HG03064 (cell line): ENCODE data around the gene KIAA1549.
"Not testable (repeated sequence)": the region's sequence is repeated elsewhere in the genome, so short reads cannot be mapped to it uniquely, and the experiment has no call there.

Experiments used
- ATAC-seq: cut with Tn5 transposase; IDR thresholded peaks from one replicate; pipeline ENCODE4 v1.9.1; 2021; ENCODE audit warnings: low read depth; ENCODE audit not compliant: unreplicated experiment

Gene KIAA1549

GRCh38 chr7:138981332-138982203, at the start of gene KIAA1549:
KIAA1549 (minus strand) TSS chr7:138981389; CDS start chr7:138981269, 120 bp downstream.
- peak; percentile 80 for ATAC-seq

- no peak for ATAC-seq
Measured at GRCh38 chr7:139029353-139029752, 48.2 kb upstream of the KIAA1549 start.

- ATAC-seq: no peak
Measured at GRCh38 chr7:139026551-139026950, 45.4 kb upstream of the KIAA1549 start.

- not testable (repeated sequence) for ATAC-seq
Measured at GRCh38 chr7:139025861-139026260, 44.7 kb upstream of the KIAA1549 start.

GRCh38 chr7:139023076-139023475, 41.9 kb upstream of the KIAA1549 start:
- ATAC-seq: no peak

GRCh38 chr7:139022286-139022685, 41.1 kb upstream of the KIAA1549 start:
- ATAC-seq: no peak

- ATAC-seq: no peak
Measured at GRCh38 chr7:139018910-139019309, 37.7 kb upstream of the KIAA1549 start.

- peak; percentile 85 for ATAC-seq
Measured at GRCh38 chr7:139016931-139017511, 35.8 kb upstream of the KIAA1549 start.

GRCh38 chr7:139011373-139011772, 30.2 kb upstream of the KIAA1549 start:
- ATAC-seq: no peak

- ATAC-seq: no peak
Measured at GRCh38 chr7:139004321-139005090, 23.3 kb upstream of the KIAA1549 start.

GRCh38 chr7:138999414-138999813, 18.2 kb upstream of the KIAA1549 start:
- no peak for ATAC-seq

GRCh38 chr7:138992052-138992531, 10.9 kb upstream of the KIAA1549 start:
- no peak for ATAC-seq

GRCh38 chr7:138987686-138988085, 6.5 kb upstream of the KIAA1549 start:
- no peak for ATAC-seq

- ATAC-seq: no peak
Measured at GRCh38 chr7:138982204-138982623, 1.0 kb upstream of the KIAA1549 start.

- peak; percentile 41 for ATAC-seq
Measured at GRCh38 chr7:138980563-138981291, 462 bp downstream of the KIAA1549 start.

- ATAC-seq: no peak
Measured at GRCh38 chr7:138979988-138980562, 1.1 kb downstream of the KIAA1549 start.

- no peak for ATAC-seq
Measured at GRCh38 chr7:138979226-138979979, 1.8 kb downstream of the KIAA1549 start.

- ATAC-seq: no peak
Measured at GRCh38 chr7:138978541-138979184, 2.5 kb downstream of the KIAA1549 start.

GRCh38 chr7:138976161-138976560, 5.0 kb downstream of the KIAA1549 start:
- not testable (repeated sequence) for ATAC-seq
